Fibroblast of skin of left quadriceps (primary cell): ENCODE data around the gene MZT2A.
"Not testable (repeated sequence)": the region's sequence is repeated elsewhere in the genome, so short reads cannot be mapped to it uniquely, and the experiment has no call there.

Experiments
- DNase-seq, 2 experiments: peaks; one replicate each; pipeline ENCODE4 v3.0.0-alpha.2; 2013; ENCODE audit warnings: low read depth in 2 of 2

MZT2A gene

DNA sequence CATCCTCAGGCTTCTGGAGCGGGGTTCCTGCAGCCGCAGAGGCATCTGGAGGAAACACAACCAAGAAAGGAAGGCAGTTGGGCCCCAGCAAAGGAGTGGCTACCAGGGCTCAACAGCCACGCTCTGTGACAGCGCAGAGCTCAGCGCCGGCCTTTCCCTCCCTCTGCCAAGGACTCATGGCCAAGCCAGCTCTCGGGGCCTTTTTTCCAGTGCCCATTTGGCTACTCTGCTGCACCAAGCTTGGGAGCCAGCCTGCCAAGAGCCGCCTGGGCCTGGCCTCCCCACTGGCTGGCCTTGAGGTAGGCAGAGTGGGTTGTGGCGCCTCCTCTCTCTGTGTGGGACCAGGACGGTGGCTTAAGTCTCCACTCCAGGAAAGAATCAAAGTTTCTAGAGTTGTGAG, 28.3 kb upstream of the MZT2A start:
- DNase-seq: no peak

DNA sequence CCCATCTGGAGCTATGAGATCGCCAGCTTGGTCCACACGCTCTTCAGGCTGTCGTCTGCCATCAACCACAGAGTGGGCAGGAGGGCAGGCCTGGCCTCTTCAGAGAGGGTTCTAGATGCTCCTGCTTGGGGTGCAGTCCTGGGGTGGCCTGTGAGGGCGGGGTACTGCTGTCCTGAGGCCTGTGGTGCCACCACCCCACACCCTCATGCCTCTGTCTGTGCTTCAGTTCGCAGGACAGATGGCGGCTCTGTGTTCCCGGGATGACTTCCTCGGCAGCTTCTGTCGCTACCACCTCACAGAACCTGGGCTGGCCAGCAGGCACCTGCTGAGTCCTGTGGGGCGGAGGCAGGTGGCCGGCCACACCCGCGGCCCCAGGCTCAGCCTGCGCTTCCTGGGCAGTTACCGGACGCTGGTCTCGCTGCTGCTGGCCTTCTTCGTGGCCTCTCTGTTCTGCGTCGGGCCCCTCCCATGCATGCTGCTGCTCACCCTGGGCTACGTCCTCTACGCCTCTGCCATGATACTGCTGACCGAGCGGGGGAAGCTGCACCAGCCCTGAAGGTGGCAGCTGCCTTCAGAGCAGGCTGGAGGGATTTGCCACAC, 27.8 kb upstream of the MZT2A start:
- not testable (repeated sequence) for DNase-seq

GRCh38 chr2:131519466-131519865, 27.3 kb upstream of the MZT2A start:
- no peak for DNase-seq

- DNase-seq: not testable (repeated sequence)
Measured at GRCh38 chr2:131518531-131518930, 26.3 kb upstream of the MZT2A start.

DNA sequence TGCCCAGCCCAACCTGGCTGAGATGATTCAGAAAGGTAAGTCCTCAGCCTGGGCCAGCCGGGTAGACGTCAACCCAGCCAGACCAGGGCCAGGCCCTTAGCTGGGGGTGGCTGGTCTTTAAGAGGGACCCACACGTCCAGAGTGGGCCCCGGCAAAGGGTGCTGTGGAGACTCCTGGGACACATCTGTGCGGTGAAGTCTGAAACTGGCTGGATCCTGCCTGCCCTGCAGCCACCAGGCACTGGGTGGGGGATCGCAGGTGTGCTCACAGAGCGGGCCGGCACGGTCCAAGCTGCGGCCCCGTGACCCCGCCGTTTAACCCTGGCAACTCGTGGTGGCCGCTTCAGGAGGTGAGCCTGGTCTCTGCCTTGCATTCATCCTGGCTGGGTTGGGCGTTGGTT, 25.7 kb upstream of the MZT2A start:
- not testable (repeated sequence) for DNase-seq

DNA sequence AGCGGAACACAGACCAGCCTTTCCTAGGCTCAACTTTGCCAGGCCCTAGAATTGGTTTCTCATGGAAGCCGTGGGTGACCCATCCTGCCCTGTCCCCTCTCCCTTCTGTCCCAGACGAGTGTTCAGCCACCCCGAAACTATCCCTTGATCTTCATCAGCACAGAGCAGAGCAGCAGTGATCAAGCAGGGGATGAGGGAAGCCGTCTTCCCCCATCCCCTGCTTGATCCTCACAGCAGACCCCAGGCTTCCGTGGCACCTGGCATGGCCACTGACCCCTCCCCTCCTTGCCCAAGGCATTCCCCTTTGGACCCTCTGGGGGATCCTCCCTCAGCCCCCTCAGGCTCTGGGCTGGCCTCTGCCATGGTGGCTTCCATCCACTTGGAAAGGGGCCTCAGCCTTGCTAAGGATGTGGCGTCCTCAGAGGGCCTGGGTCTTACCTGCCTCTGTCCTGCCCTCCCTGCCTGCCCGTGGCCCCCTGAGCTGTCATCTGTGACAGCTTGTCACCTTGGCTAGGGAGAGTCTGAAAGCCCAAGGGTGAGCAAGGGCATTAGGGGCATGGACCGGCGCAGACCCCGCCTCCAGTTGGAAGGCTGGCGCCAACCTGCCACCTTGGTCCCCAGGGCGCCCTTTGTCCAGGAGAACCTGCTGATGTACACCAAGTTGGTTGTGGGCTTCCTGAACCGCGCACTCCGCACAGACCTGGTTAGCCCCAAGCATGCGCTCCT, 25.1 kb upstream of the MZT2A start:
- DNase-seq: no peak

DNA sequence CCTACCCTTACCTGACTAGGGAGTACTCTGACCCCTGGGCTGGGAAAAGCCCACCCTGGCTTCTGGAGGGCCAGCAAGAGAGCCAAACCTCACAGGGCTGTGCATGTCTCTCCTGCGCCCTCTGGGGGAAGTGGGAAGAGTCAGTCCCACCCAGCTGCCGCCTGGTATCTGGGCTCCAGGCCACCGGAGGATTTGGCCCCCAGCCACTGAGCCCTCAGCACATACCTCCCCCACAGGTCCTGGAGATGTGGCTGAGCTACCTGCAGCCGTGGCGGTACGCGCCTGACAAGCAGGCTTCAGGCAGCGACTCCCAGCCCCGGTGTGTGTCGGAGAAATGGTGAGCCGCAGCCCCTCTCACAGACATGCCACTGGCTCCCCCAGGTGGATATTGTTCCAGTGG, 24.4 kb upstream of the MZT2A start:
- not testable (repeated sequence) for DNase-seq

- no peak for DNase-seq
Measured at GRCh38 chr2:131516011-131516410, 23.8 kb upstream of the MZT2A start.

DNA sequence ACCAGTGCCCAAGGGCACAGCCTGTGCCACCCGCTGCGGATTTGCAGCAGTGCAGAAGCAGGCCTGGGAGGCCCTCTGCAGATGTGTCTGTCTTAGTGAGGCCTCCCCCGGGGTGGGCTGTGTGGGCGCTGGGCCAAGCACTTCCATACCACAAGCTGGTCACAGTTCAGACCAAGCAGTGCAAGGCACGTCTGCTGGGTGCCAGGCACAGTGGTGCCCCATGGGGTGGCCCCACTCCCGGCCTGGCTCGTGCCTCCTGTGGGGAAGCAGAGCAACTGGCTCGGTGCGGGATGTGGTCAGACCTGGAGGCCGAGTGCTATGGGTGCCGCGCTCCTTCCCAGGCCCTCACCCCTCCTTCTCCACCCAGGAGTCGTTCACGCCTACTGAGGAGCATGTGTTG, 23.0 kb upstream of the MZT2A start:
- not testable (repeated sequence) for DNase-seq

- DNase-seq: not testable (repeated sequence)
Measured at GRCh38 chr2:131514408-131515166, 22.4 kb upstream of the MZT2A start.

- not testable (repeated sequence) for DNase-seq
Measured at GRCh38 chr2:131511969-131512870, 20.0 kb upstream of the MZT2A start.

DNA sequence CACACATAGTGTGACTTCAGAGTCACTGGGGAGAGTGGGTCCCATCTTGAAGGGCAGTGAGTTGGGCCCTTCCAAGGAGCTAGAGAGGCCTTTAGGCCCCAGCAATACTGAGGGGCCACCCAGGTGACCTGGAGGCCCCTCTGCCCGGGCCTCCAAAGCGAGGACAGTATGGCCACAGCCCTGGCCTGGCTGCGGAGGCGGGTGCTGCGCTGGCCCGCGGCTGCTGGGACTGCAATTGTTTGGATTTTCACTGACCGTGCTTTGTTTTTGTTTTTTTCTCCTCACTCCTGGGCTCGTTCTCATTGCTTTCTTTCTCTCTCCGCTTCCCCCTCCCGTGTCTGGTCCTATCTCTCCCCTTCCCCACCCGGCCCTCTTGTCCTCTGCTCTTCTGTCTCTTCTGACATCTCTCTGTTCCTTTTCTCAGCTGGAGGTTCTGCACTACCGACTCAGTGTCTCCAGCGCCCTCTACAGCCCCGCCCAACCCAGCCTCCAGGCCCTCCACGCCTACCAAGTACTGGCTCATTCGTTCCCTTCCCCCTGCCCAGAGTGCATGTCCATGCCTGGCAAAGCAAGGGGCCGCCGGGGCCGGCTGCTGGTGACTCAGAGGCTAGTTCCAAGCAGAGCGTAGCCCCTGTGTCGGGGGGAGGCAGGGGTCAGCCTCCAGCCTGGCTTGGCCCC, 19.2 kb upstream of the MZT2A start:
- not testable (repeated sequence) for DNase-seq

DNA sequence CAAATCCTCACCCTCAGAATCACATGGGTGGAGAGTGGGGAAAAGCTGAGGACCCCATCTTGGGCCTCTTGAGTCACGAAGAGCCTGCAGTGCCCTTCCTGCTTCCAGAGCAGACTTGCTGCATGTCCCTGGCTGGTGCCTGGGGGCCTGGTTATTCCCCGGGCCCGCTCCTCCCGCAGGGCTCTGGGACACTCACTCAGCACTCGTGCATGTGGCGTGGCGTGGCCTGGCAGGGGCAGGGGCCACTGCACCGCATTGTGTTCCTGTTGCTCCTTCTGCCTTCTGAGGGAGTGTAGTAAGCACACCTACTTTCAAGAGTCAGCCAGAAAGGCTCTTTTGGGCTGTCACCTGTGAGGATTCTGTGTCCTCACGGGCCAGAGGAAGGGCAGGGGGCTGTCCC, 17.4 kb upstream of the MZT2A start:
- no peak for DNase-seq

GRCh38 chr2:131504082-131504750, 12.0 kb upstream of the MZT2A start:
- not testable (repeated sequence) for DNase-seq

GRCh38 chr2:131503587-131503986, 11.4 kb upstream of the MZT2A start:
- not testable (repeated sequence) for DNase-seq

DNA sequence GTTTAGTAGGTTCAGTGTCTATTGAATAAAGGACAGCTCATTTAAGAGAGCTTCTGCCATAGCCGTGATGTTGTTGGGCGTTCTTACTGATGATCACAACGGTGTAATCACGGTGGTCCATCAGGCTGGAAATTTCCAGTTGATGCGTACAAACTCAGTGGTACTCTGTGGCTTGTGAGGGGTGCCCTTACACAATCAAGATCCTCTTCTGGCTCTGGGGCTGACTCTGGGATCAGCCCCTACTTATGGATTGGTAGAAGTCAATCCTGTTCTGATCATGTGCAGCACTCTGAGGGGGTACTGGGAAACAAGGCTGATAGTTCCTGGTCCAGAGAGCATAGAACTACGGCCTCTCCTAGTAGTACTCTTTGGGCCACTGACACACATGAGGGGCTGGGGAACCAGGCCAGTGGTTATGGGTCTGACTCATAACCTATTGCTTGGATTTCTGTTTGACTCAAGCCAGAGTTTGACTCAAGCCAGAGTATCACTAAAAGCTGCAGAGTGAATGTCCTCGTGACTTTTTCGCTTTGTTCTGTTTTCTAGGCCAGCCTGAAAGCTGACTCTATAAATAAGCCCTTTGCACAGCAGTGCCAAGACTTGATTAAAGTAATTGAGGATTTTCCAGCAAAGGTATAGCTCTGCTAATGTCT, 6.2 kb upstream of the MZT2A start:
- DNase-seq: not testable (repeated sequence)

DNA sequence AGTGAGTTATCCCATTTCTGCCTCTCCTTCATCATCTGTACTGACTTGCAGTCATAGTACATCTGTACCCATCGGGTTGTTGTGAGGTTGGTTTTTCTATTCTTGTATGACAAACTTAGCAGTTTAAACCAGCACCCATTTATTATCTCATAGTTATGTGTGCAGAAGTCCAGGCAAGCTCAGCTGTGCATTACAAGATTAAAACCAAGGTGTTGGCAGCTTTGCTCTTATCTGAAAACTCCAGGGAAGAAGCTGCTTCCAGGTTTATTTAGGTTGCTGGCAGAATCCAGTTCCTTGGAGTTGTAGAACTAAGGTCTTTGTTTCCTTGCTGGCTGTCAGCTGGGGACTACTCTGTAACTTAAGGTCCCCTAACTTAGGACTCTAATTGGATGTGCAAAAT, 3.3 kb upstream of the MZT2A start:
- DNase-seq: not testable (repeated sequence)

DNA sequence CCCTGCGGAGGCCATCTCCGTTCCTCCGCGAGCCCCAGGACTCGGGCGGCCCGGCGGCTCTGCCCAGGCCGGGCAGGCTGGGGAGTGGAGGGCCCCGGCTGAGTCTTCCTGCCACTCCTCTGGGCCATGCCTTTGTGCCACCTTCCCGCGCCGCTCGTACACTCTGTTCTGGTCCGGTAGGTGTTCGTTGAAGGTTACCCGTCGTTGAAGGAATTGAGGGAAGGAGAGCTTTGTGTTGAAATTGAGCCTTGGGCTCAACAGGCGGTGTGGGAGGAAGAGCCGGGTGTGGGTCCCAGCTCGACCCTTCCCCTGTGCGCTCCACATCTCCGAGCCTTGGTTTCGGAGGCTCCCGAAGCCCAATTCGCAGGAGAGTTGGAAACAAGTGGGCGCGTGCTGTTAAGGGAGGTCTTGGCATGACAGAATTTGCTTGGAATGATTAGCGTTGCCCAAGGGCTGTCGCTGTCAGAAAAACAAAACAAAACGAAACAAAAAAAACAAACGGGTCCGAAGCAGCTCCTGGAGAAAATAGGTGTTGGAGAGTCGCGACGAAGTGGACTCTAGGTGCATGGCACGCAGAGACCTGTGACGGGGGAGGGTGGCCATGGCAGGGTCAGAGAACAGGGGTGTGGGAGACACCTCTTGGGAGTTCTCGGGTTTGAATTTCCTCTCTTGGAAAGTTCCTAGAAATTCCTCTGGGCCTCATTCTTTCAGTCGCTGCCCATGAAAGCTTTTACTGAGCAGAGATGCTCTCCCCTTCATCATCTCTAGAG, 1.2 kb upstream of the MZT2A start:
- DNase-seq: no peak
